ENCODE measurements around the gene TUBA3D.
"Not testable (repeated sequence)": the region's sequence is repeated elsewhere in the genome, so short reads cannot be mapped to it uniquely, and the experiment has no call there.

DNA sequence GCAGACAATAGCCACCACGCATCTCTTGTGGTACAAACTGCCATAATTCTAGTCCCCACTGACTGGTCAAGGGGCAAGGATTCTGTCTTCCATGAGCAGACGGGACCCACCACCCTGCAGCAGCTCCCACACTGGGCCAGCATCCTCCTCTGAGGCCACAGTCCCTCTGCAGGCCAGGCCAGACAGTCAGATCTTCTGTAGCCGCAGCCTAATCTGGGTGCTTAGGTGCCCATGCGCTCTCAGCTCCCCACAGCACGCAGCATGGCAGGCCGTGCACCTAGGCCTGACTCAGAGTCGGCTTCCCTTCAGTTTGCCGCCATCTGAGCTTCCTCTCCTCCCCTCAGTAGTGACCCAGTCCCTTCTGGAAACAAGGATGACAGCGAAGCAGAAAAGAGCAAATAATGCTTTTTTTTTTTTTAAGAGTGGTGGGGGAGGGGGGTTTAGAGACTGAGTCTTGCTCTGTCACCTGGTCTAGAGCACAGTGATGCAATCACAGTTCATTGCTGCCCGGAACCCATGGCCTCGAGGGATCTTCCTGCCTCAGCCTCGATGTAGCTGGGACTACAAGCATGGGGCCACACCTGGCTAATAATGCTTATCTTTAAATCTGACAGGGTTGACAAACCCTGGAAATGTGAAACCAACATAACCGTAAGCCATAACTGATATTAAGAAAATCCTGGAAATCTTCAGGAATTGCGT is 10.4 kb downstream of the TUBA3D start:
- not testable (repeated sequence) for TF ChIP-seq POLR2A (IDR thresholded peaks at IDR 0.05; ENCODE audit: low read depth, low read length); POLR2AphosphoS5 (IDR thresholded peaks at IDR 0.05; ENCODE audit: low read depth, low read length); TAF1 (IDR thresholded peaks at IDR 0.05; ENCODE audit: borderline replicate concordance, low read depth, low read length)

Measured in GM12892 (cell line).